Mesendoderm (in vitro differentiated cells): ENCODE measurements around the gene TMEM79.
A peak's percentile ranks its signal among the peaks of the same experiment; 100 is the strongest.

Source experiments
- DNase-seq: peaks from one replicate; pipeline ENCODE4 v3.0.0; 2013
- H2AK5ac ChIP-seq: 2 replicates; pipeline ENCODE4 v1.6.1; 2013; ENCODE audit warnings: low read length, inconsistent platforms
- H2BK120ac ChIP-seq: 2 replicates; pipeline ENCODE4 v1.6.1; 2013; ENCODE audit warnings: low read depth, mild to moderate bottlenecking, low read length, moderate library complexity, mixed read lengths
- H2BK15ac ChIP-seq: replicated peaks from 2 replicates; pipeline ENCODE4 v1.6.1; 2013; ENCODE audit warnings: low read depth, mild to moderate bottlenecking, moderate library complexity
- H2BK5ac ChIP-seq: 2 replicates; pipeline ENCODE4 v1.6.1; 2013; ENCODE audit warnings: low read length, inconsistent platforms
- H3K18ac ChIP-seq: 2 replicates; pipeline ENCODE4 v1.6.1; 2013; ENCODE audit warnings: mild to moderate bottlenecking, low read length, mixed read lengths
- H3K23ac ChIP-seq: one replicate; pipeline ENCODE4 v1.6.1; 2013; ENCODE audit warnings: low read length
- H3K27ac ChIP-seq: 2 replicates; pipeline ENCODE4 v1.5.1; 2013; ENCODE audit warnings: low read depth, mild to moderate bottlenecking, inconsistent platforms, low read length, moderate library complexity
- H3K27me3 ChIP-seq: 2 replicates; pipeline ENCODE4 v1.6.1; 2013; ENCODE audit warnings: low read length, control low read depth, mild to moderate bottlenecking, inconsistent platforms; ENCODE audit not compliant: insufficient read depth, poor library complexity
- H3K36me3 ChIP-seq: 2 replicates; pipeline ENCODE4 v1.6.1; 2013; ENCODE audit warnings: low read length, inconsistent platforms; ENCODE audit not compliant: control insufficient read depth, insufficient read depth
- H3K4ac ChIP-seq: one replicate; pipeline ENCODE4 v1.6.1; 2013; ENCODE audit warnings: low read depth, mild to moderate bottlenecking, low read length, moderate library complexity
- H3K4me1 ChIP-seq: 2 replicates; pipeline ENCODE4 v1.6.1; 2013; ENCODE audit warnings: low read depth, low read length, inconsistent platforms; ENCODE audit not compliant: control insufficient read depth
- H3K4me2 ChIP-seq: 2 replicates; pipeline ENCODE4 v1.6.1; 2013; ENCODE audit warnings: low read length
- H3K4me3 ChIP-seq: 2 replicates; pipeline ENCODE4 v1.5.1; 2013; ENCODE audit warnings: mild to moderate bottlenecking, low read length
- H3K56ac ChIP-seq: one replicate; pipeline ENCODE4 v1.6.1; 2013; ENCODE audit warnings: low read length
- H3K79me1 ChIP-seq: 2 replicates; pipeline ENCODE4 v1.6.1; 2013; ENCODE audit warnings: low read length, inconsistent platforms
- H3K79me2 ChIP-seq: 2 replicates; pipeline ENCODE4 v1.6.1; 2013; ENCODE audit warnings: mild to moderate bottlenecking, low read length; ENCODE audit not compliant: control insufficient read depth, insufficient read depth
- H3K9ac ChIP-seq: 2 replicates; pipeline ENCODE4 v1.6.1; 2013; ENCODE audit warnings: low read length, inconsistent platforms
- H4K5ac ChIP-seq: one replicate; pipeline ENCODE4 v1.6.1; 2013; ENCODE audit warnings: low read length
- H4K8ac ChIP-seq: one replicate; pipeline ENCODE4 v1.6.1; 2013; ENCODE audit warnings: low read depth, mild to moderate bottlenecking, control low read depth, low read length, moderate library complexity
- WGBS: extraction: QIAGEN DNeasy Blood & Tissue Kit; methylation state at CpG from one replicate; pipeline ENCODE4 v1.1.7; 2013; ENCODE audit warnings: low lambda C conversion rate, missing lambda C conversion rate; ENCODE audit not compliant: insufficient coverage; ENCODE audit errors: extremely low coverage; 5-methylcytosine and 5-hydroxymethylcytosine counted together

The TMEM79 gene

GRCh38 chr1:156247460-156248322 lies 36.4 kb upstream of the TMEM79 start, which contains the start of gene PAQR6:
Gene PAQR6 (minus strand): TSS chr1:156248056. CDS start chr1:156246731, 1,325 bp downstream.
- H3K79me1 ChIP-seq = no peaks in the 10 kb centered on the region
- no peak within 1 kb of the TSS for H2BK5ac ChIP-seq
- no peaks in the 10 kb centered on the region for H3K4me1 ChIP-seq
- WGBS = no CpG with 5 or more reads among the region's 16 CpGs
- H3K18ac ChIP-seq = no peak within 1 kb of the TSS
- H3K79me2 ChIP-seq = no peaks in the 10 kb centered on the region
- peaks cover 9% of the 10 kb centered on the region for H3K36me3 ChIP-seq
- H3K27ac ChIP-seq = no peak within 1 kb of the TSS
- no peak within 1 kb of the TSS for H4K5ac ChIP-seq
- no peak within 1 kb of the TSS for H3K4me2 ChIP-seq
- no peak within 1 kb of the TSS for H2BK15ac ChIP-seq
- no peak for DNase-seq
- H2AK5ac ChIP-seq = no peak within 1 kb of the TSS
- no peak within 1 kb of the TSS for H4K8ac ChIP-seq
- H3K9ac ChIP-seq = no peak within 1 kb of the TSS
- no peak within 1 kb of the TSS for H3K56ac ChIP-seq
- no peak within 1 kb of the TSS for H3K4ac ChIP-seq
- H3K23ac ChIP-seq = no peak within 1 kb of the TSS
- H2BK120ac ChIP-seq = no peak within 1 kb of the TSS
- H3K27me3 ChIP-seq = no peaks in the 10 kb centered on the region
- H3K4me3 ChIP-seq = no peak within 1 kb of the TSS

DNA sequence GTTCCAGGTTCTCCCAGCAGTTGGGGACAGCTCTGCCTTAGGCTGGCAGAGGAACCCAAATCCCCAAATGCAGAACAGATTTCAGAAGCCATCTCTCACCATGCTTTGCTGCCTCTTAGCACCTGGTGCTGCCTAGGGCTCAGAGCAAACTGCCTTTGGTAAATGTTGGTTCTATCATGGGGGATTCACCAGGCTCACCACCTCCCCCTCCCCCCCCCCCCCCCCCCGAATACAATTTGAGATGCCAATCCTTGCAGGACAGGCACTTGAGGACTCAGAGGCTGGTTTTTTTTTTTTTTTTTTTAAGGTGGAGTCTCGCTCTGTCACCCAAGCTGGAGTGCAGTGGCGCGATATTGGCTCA lies 35.8 kb upstream of the TMEM79 start:
- H3K4me1 ChIP-seq = no peaks in the 10 kb centered on the region
- H2BK5ac ChIP-seq = no peak overlapping the region
- WGBS = no CpG with 5 or more reads among the region's 4 CpGs
- no peaks in the 10 kb centered on the region for H3K79me2 ChIP-seq
- no peak overlapping the region for H3K4ac ChIP-seq
- no peak for DNase-seq
- H3K4me2 ChIP-seq = no peak overlapping the region
- H4K8ac ChIP-seq = no peak overlapping the region
- no peak overlapping the region for H3K18ac ChIP-seq
- no peak overlapping the region for H3K27ac ChIP-seq
- no peak overlapping the region for H2BK120ac ChIP-seq
- no peak overlapping the region for H3K23ac ChIP-seq
- no peak overlapping the region for H3K9ac ChIP-seq
- H3K56ac ChIP-seq = no peak overlapping the region
- no peak overlapping the region for H4K5ac ChIP-seq
- H2BK15ac ChIP-seq = no peak overlapping the region
- H3K4me3 ChIP-seq = no peak overlapping the region
- H3K79me1 ChIP-seq = no peaks in the 10 kb centered on the region
- H3K36me3 ChIP-seq = peaks cover 15% of the 10 kb centered on the region
- H2AK5ac ChIP-seq = no peak overlapping the region
- no peaks in the 10 kb centered on the region for H3K27me3 ChIP-seq

DNA sequence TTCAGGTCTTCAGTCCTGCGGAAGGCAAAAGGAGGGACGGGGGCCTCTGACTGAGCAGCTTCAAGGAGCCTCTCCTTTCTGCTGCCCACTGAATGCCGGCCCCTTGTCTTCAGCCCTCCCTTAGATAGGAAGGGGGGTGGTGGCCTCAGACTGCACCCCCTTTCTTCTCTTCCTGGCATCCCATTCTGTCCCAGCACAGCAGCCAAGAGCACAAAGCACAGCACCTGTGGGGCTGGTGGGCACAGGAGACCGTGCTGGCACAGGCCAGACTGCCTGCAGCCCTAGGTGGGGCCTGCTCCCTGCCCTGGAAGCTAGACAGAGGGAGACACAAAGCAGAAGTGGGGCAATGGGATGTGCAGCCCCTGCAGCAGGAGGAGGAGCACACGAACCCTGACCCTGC lies 34.5 kb upstream of the TMEM79 start:
- no peak for DNase-seq
- Histone ChIP-seq H3K18ac (no peak overlapping the region), H3K36me3 (peaks cover 24% of the 10 kb centered on the region), H2BK120ac (no peak overlapping the region), H3K4me1 (no peaks in the 10 kb centered on the region), H3K27ac (no peak overlapping the region), H4K8ac (no peak overlapping the region), H3K4me2 (no peak overlapping the region), H3K56ac (no peak overlapping the region), H4K5ac (no peak overlapping the region), H3K79me1 (no peaks in the 10 kb centered on the region), H2AK5ac (no peak overlapping the region), H3K4ac (no peak overlapping the region), H3K79me2 (no peaks in the 10 kb centered on the region), H3K23ac (no peak overlapping the region), H3K27me3 (no peaks in the 10 kb centered on the region), H3K4me3 (no peak overlapping the region), H2BK15ac (no peak overlapping the region), H2BK5ac (no peak overlapping the region), H3K9ac (no peak overlapping the region)
- WGBS = no CpG with 5 or more reads among the region's 5 CpGs

- Histone ChIP-seq H2BK5ac (no peak overlapping the region), H3K23ac (no peak overlapping the region), H3K4me2 (no peak overlapping the region), H2BK15ac (no peak overlapping the region), H3K4me3 (no peak overlapping the region), H3K18ac (no peak overlapping the region), H3K27me3 (no peaks in the 10 kb centered on the region), H3K56ac (no peak overlapping the region), H2BK120ac (no peak overlapping the region), H2AK5ac (no peak overlapping the region), H3K79me1 (no peaks in the 10 kb centered on the region), H3K4me1 (no peaks in the 10 kb centered on the region), H3K36me3 (peaks cover 24% of the 10 kb centered on the region), H3K79me2 (no peaks in the 10 kb centered on the region), H3K27ac (no peak overlapping the region), H4K8ac (no peak overlapping the region), H3K4ac (no peak overlapping the region), H4K5ac (no peak overlapping the region), H3K9ac (no peak overlapping the region)
- no CpG with 5 or more reads among the region's 3 CpGs for WGBS
- DNase-seq = peak; percentile 63
Measured at GRCh38 chr1:156251527-156251926, 32.6 kb upstream of the TMEM79 start.

DNA sequence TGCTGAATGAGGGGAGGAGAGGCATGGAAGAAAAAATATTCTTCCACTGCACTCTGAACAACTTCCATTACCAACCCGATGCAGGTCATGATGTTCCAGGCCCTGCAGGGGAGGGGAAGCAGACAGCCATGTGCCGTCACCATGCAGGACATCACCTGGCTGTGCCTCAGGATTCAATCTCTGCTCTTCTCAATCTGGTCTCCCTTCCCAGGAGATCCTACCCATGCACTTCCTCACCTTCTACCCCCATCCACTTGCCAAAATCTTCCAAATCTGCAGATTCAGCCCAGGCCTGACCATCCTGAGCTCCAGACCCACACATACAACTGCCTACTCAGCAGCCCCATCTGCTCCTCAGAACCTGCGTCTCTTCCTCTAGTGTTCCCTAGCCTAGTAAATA lies 30.5 kb upstream of the TMEM79 start:
- H3K4me3 ChIP-seq = no peak overlapping the region
- H3K36me3 ChIP-seq = peaks cover 28% of the 10 kb centered on the region
- H3K4me2 ChIP-seq = no peak overlapping the region

DNA sequence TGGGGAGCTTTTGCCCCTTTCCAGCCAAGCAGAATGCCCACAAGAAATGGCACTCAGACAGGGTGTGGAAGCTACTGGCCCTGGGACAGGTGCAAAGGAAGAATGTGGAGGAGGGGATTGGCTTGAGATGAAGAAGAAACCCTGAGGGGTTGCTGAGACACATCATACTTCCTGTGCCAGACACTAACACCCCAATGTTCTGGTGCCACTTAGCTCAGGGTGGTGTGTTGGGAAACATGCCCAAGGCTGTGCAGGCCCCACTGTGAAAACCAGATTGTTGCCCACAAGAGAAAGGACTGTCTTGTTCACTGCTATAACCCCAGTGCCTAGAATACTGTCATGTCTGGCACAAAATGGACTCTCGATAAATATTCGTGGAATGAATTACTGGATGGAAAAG lies 26.4 kb upstream of the TMEM79 start:
- no peaks in the 10 kb centered on the region for H3K79me1 ChIP-seq
- H3K27me3 ChIP-seq = no peaks in the 10 kb centered on the region
- H3K4me2 ChIP-seq = no peak overlapping the region
- H3K56ac ChIP-seq = no peak overlapping the region
- H3K4me1 ChIP-seq = no peaks in the 10 kb centered on the region
- DNase-seq = no peak
- H3K18ac ChIP-seq = no peak overlapping the region
- no peak overlapping the region for H2AK5ac ChIP-seq
- no peak overlapping the region for H2BK120ac ChIP-seq
- H3K4ac ChIP-seq = no peak overlapping the region
- H3K27ac ChIP-seq = no peak overlapping the region
- no peaks in the 10 kb centered on the region for H3K79me2 ChIP-seq
- H2BK5ac ChIP-seq = no peak overlapping the region
- no peak overlapping the region for H3K4me3 ChIP-seq
- H3K23ac ChIP-seq = no peak overlapping the region
- H2BK15ac ChIP-seq = no peak overlapping the region
- no peak overlapping the region for H4K5ac ChIP-seq
- H3K9ac ChIP-seq = no peak overlapping the region
- H3K36me3 ChIP-seq = peaks cover 38% of the 10 kb centered on the region
- H4K8ac ChIP-seq = no peak overlapping the region
- WGBS = no CpG with 5 or more reads among the region's 2 CpGs

More for the DNA sequence above, 30.5 kb upstream of the TMEM79 start:
- Histone ChIP-seq H3K4ac (no peak overlapping the region), H2BK15ac (no peak overlapping the region), H2BK5ac (no peak overlapping the region), H4K8ac (no peak overlapping the region), H3K9ac (no peak overlapping the region), H2BK120ac (no peak overlapping the region), H3K27ac (no peak overlapping the region), H3K23ac (no peak overlapping the region), H3K27me3 (no peaks in the 10 kb centered on the region), H3K56ac (no peak overlapping the region), H3K79me2 (no peaks in the 10 kb centered on the region), H3K18ac (no peak overlapping the region), H4K5ac (no peak overlapping the region), H3K4me1 (no peaks in the 10 kb centered on the region), H2AK5ac (no peak overlapping the region), H3K79me1 (no peaks in the 10 kb centered on the region)
- DNase-seq = no peak
- WGBS = no CpG with 5 or more reads among the region's 3 CpGs
